Stimulated activated CD8-positive, alpha-beta memory T cell treated with anti-CD3 and anti-CD28 coated beads, Interleukin-2, amount 100 ng/mL, for 48 hours (primary cell): ENCODE data around the gene PARP14.
"Not testable (repeated sequence)": the region's sequence is repeated elsewhere in the genome, so short reads cannot be mapped to it uniquely, and the experiment has no call there.

Experiments
- DNase-seq, 2 donors: peaks; one replicate each; pipeline ENCODE4 v3.0.0-alpha.2; 2020; ENCODE audit warnings: low read depth in 2 of 2

The PARP14 gene

DNA sequence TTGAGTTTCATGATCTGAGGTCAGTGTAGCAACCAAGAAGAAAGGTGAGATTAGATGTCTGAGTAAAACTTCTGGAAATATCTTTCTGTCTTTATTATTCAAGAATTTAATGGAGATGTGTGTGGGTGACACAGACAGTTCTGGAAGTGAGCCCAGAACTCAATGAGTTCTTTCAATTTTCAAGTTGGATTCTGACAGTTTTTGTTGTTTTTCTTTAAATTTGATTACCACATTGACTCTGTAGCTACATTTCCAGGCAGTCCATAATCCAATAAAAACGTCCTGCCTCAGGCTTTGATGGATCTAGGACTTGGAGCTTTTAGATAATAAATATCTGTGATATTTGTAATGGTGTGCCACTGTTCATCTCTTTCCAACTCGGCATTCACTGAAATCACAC is 3.9 kb upstream of the PARP14 start:
- no peak for DNase-seq

DNA sequence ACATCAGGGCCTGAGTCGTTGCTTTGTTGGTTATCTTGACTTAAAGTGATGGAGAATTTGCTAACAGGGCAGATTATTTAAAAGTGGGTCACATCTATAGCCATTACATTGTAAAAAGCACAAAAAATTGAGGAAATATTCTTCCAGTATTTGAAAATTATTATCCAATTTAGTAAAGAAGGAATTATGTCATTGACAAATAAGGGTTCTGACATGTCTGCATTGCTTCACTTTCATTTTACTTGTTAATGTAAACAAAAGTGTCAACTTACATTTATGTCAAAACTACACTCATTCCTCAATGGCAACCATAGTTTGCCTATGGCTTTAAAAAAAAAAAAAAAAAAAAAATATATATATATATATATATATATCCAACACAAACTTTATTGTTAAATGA is 3.4 kb upstream of the PARP14 start:
- DNase-seq: no peak

DNA sequence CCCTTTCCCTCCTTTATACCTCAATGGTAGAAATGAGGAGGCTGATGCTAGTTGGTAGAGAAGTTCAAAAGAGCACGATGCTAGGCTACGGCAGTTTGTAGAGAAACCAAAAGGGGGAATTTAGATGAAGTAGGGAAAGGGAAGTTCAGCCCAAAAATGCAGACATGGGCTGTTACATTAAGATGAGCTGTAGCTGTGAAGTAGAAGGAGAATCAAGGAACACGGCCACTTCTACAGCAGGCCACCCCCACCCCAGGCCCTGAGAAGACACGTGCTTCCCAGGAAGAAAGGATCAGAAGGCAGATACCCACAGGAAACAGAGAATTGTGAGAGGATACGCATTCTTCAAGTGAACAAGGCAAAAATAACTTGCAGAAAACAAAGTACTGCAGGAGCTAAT is 2.1 kb upstream of the PARP14 start:
- DNase-seq: no peak

DNA sequence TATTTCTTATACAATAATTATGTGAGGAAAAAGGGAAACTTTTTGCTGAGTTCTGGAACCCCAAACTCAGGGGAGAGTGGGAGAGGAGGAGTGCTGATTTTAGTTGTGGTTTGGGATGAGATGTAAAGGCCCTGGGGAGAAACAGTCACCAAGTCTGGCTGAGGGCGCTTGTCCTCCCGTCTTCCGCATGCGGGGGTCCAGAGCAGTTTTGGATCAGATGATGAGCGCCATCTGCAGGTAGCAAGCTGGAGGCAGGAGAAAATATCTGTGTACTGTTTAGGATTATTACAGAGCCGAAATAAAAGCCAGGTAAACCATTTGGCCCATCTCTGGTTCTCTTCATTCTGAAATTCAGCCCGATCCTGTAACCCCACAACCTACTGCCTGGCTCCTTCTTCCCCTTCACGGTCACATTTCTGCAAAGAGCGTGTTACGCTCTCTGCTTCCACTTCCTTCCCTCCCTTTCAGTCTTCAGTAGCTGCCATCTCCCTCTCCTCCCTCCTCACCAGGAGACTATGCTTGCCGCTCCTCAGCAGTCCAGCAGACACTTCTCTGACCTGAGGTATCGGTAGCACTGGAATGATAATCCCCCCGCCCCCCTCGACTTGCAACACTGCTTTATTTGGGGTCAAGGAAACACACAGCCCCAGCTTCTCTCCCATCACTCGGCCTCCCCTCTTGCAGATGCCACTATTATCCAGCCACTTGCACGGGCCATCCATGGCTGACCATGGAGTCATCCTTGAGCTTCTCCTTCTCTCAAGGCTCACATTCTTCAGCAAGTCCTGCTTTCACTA is 1.4 kb upstream of the PARP14 start:
- DNase-seq: peak; percentile 62 to 64

DNA sequence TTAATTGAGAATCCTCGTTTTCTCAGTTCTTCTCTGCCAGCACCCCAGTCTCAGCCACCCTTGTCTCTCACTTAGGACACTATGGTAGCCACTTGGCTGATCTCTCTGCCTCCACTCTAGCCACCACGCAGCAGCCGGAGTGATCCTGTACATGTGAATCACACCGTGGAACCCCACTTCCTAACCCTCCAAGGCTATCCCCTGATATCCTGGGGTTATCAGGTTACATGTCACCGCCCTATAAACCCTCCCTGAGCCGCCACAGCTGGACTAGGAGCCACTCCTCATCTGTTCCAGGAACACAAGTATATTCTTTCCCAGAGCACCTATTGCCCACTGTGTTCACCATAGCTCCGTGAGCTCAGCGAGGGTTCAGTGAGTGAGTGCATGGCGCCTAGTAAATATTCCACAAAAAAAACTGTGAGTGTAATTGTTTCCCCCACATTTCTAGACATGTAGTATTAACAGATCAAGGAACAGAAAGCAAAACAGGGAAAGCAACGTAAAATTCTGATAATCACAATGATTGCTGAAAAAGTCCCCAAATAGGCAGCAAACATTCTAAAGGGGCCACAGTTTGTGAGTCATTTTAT is 661 bp upstream of the PARP14 start:
- DNase-seq: no peak

DNA sequence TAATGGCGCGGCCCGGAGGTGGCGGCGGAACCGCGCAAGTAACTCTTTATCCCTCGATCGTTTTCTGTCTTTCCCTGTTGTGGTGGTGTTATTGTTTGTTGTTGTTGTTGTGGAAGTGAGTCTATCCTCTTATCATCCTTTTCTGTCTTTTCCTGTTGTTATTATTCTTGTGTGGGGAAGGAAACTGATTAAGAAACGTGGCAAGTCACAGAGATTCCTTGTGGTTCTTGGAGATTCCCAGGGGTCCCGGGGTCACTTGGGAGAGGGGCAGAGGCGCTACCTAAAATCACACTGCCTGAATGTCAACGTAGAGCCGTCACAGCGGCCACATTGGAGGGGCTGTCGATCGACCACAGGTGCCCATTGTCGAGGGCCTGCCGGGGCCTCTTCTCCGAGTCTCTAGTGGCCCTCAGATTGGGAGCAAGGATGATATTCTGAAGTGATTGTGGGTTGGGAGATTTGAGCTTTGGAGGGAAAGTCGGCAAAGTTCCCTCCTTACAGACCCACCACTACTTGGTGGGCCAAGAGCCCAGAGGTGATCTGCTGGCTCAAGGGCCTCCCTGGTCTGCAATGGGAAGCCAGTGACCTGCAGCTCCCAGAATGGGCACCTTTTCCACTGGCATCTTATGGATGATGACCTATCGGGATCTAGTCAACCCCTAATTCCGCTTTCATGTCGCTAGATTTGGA is 790 bp downstream of the PARP14 start:
- DNase-seq: no peak

DNA sequence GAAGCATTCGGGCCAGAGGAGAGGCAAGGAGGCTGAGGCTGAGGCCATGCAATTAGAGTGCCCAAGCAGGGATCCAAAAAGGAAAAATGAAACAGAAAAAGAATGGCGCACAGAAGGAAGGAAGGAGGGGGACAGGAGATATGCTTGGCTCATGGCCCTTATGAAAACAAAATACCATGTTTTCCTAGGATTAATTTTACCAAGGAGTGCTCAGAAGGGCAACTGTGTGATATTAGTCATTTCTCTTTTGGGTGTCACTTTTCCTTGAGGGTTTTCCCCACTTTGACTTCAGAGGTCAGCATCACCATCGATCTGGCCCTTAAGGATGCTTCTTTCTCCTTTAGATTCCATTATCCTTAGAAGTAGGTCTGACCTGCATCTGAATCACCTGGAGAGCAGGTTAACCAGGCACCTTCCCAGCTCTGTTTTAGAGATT is 1.4 kb downstream of the PARP14 start:
- no peak for DNase-seq

DNA sequence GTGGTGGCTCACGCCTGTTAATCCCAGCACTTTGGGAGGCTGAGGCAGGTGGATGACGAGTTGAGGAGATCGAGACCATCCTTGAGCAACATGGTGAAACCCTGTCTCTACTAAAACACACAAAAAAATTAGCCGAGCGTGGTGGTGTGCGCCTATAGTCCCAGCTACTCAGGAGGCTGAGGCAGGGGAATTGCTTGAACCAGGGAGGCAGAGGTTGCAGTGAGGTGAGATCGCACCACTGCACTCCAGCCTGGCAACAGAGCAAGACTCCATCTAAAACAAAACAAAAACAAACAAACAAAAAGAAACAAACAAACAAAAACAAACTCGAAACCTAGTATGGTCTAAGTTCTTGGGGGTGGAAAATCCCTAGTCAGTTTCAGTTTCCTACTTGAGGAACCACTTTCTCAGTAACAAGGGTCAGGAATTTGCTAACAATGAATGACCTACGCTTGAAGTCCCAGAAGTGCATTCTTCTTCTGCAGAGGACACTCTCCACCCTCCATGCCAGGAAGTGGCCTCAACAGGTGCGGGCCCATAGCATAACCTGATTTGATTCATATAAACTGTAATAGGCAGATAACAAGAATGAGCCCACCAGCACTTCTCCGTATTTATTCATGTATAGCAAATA is 2.3 kb downstream of the PARP14 start:
- DNase-seq: not testable (repeated sequence)

DNA sequence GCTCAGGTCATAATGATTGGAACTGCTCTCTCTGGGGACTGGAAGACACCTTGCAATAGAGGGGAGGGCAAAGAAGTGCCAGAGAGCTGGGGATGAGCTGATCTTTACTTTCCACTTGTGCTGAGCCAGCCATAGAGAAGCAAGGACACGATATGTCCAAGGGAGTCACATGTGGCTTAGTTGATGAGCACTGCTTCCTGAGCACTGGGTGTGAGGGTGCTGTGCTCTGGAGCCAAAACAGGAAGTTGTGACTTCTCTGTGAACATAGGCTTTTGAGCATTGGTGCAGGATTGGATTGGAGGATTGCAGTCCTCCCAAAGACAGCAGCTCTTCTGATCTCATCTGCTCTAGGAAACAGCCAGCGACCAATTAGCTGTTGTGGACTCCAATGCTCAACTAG is 6.7 kb downstream of the PARP14 start:
- DNase-seq: no peak

DNA sequence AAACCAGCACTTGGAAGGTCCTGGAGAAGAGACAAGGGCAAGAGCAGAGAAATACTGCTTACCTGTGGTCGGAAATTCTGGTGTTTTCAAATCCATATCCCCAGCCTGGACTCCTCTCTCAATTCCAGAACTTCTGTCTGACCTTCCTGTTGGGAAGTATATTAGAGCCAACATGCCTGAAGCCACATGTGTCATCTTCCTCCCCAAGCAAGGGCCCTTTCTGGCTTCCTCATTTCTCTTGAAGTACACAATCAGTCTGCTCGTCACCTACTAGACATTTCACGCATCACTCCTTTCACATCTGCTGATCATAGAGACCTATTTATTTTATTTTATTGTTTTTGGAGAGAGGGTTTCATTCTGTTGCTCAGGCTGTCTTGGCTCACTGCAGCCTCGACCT is 8.4 kb downstream of the PARP14 start:
- DNase-seq: no peak

DNA sequence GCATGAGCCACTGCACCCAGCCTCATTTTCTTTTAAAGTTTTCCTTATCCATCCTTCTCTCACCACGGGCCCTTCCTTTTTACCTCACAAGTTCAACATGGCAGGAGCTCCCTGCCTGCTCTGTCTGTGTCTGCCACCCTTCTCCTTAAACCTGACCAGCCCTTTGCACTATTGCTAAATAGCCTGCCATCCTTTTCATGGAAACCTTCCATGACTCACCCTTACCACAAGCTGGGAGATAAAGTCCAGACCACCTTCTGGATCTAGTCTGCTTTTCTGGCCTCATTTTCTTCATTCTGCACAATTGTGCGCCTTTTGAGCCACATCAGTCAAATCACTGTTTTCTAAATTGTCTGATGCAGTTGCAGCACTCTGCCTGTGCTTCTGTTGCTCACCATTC is 8.9 kb downstream of the PARP14 start:
- no peak for DNase-seq

DNA sequence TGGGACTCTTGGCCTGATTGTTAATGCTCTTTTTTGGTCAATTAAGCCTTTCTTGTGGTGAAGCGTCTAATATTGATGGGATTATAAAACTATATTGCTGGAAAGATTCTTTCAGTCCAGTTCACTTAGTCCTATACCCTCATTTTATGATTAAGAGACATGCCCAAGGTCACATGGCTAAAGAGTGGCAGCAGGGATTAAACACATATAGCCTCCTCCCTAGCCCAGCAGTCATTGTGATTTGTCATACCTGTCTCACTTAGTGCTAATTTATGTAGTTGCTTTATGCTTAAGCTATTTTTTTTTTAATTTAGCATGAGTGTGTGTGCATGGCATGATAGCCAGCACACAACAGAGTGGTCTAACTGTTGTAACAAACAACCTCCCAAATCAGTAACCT is 9.5 kb downstream of the PARP14 start:
- no peak for DNase-seq

DNA sequence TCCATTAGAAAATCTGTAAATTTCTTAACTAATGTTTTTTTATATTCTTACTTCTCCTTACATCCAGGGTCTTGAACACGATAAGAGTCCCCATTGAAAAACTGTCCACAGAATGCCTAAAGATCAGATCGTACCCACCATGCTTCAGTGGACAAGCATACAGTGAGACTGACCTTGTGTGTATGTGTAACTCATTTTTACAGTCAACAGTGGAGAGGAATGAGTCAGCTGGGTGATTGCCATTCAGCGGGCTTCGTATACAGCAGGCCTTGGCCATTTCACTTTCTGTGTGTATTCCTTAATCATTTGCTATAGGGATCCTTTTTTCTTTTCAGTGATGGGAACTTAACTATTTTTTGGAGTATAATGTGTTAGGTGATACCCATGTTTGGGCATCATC is 10.6 kb downstream of the PARP14 start:
- DNase-seq: no peak

DNA sequence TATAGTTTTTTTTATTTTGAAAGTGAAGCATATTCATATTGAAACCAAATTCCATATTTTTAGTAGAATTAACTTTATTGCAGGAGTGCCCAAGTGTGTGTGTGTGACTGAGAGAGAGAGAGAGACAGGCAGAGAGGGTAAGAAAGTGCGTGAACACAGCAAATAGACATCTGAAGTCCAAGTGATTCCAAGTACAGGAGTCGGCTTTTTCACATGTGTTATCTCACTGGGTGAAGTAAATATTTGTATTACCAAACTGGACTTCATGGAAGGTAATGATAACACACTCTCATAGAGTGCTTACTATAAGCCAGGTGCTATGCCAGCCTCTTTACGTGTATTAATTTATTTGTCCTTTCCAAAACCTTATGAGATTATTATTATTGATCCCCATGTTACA is 12.0 kb downstream of the PARP14 start:
- no peak for DNase-seq

DNA sequence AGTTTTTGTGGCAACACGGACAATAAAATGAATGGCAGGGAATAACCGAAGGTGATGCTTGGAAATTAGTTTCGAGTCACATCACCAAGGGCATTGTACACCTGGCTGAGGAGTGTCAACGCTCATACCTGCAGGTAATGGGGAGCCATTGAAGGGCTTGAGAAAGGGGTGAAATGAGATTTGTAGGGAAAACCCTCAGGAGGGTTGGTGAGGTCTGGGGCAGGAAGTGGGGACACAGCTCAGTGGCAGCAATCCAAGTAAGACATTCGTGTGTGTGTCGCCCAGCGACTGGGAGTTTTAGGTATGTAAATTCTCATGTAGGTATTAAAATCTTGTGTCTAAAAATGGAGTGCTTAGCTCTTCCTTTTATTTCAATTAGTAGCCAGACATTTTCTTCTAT is 14.3 kb downstream of the PARP14 start:
- DNase-seq: no peak

DNA sequence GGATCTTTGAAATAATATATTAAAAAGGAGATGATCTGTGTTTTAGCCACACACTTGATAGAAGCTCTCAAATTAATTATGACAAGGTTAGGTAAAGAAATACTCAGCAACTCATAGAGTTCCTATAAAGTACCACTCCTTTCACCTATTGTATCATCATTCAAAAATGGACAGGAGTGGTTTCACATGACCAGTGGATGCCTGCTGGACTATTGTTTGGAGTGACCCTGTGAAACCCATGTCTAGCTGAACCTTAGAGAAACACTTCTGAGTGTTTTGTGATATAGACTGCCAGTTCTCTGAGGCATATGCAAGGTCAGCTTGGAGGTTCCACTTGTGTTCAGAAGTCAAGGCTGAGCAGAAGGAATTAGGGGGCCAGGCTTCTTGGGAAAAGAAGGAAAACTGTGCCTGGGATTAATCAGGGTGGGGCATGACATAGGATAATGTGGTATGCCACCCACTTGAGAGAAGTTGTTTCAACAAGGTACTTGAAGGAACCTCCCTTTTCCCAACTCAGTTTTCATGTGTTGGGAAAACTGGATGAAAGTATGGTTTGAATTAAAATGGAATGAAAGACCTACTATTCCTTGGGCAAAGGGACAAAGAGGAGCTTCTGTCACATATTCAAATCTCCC is 15.4 kb downstream of the PARP14 start:
- DNase-seq: no peak

DNA sequence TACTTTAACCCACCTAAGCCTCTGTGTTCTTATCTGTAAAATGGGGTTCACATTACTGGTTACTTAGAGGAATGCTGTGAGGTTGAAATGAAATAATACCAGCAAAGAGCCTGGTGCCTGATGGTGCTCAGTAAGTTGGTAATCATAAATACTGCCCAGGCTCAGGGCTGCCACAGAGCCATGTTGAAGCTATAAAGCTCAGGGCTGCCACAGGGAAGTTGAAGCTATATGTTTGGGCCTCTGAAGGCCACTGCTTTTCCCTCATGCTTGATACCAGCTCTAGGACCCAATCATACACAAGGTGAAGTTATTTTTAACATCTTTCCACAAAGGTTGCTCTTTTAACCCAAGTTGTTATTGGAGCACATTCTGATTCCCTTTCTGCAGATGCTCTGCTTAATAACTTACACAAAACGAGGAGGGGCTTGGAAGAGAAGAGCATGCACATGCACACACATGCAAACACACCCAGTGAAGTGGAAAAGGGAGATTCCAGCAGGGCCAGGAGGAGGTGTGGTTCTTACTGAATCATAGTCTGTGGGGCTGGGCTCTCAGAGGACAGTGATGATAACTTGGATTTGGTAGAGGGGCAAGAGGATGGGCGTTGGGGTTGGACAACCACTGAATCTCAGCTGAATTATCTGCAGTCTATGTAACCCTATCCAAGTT is 17.4 kb downstream of the PARP14 start:
- no peak for DNase-seq

DNA sequence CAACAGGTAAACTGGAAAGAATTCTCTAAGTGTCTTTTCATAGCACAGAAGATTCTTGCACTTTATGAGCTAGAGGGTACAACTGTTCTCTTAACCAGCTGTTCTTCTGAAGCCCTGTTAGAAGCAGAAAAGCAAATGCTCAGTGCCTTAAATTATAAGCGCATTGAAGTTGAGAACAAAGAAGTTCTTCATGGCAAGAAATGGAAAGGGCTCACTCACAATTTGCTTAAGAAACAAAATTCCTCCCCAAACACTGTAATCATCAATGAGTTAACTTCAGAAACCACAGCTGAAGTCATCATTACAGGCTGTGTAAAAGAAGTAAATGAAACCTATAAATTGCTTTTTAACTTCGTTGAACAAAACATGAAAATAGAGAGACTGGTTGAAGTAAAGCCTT is 19.6 kb downstream of the PARP14 start:
- no peak for DNase-seq

DNA sequence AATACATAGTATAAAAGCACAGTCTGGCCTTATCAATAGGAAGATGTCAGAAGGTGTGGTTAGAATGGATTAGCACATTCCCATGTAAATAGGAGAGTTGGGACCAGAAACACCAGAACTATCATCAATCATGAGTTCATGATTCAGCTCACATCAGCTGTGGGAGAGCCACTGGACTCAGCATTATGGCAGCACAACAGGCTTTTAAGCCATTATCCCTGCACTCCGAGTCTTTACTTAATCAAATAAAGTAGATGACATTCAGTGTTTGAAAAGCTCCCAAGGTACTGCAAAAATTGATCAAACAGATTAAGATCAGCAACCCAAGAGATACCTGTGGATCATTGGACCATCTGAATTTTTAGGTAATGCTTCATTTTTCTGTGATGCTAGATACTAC is 24.7 kb downstream of the PARP14 start:
- DNase-seq: no peak

DNA sequence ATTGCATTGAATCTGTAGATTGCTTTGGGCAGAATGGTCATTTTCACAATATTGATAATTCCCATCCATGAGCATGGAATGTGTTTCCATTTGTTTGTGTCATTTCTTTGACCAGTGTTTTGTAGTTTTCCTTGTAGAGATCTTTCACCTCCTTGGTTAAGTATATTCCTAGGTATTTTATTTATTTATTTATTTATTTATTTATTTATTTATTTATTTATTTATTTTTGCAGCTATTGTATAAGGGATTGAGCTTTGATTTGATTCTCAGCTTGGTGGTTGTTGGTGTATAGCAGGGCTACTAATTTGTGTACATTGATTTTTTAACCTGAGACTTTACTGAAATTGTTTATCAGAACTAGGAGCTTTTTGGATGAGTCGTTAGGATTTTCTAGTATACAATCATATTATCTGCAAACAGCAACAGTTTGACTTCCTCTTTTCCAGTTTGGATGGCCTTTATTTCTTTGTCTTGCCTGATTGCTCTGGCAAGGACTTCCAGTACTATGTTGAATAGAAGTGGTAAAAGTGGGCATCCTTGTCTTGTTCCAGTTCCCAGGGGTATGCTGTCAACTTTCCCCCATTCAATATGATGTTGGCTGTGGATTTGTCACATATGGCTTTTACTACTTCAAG is 30.1 kb downstream of the PARP14 start:
- DNase-seq: not testable (repeated sequence)

DNA sequence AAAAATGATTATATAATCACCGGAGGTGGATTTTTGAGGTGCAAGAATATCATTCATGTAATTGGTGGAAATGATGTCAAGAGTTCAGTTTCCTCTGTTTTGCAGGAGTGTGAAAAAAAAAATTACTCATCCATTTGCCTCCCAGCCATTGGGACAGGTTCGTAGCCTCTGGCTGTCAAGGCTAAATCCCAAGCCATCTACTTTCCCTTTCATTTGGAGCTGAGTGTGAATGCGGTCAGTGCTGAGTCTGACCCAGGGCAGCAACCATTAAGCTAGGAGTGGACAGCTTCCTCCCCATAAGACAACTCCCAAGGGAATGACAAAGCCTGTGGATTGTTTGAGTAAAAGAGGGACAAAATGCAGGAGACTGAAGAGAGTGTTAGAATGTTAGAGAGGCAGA is 33.6 kb downstream of the PARP14 start:
- no peak for DNase-seq
